Mammary microvascular endothelial cell (primary cell): ENCODE results near the gene ZSWIM4. TPM values are rescaled to one million over a fixed set of nuclear protein-coding genes. Genes with fewer than 3 reads are reported as not detected.

Experiments used
- total RNA-seq: library from RNA; depleted of rRNA; stranded (reverse); fragments of >200 nt; gene quantifications from 2 replicates; pipeline ENCODE4 v1.2.3, GENCODE V29; 2015

The ZSWIM4 gene
- 6.9 and 9.0 TPM in 2 replicates for total RNA-seq

DNA sequence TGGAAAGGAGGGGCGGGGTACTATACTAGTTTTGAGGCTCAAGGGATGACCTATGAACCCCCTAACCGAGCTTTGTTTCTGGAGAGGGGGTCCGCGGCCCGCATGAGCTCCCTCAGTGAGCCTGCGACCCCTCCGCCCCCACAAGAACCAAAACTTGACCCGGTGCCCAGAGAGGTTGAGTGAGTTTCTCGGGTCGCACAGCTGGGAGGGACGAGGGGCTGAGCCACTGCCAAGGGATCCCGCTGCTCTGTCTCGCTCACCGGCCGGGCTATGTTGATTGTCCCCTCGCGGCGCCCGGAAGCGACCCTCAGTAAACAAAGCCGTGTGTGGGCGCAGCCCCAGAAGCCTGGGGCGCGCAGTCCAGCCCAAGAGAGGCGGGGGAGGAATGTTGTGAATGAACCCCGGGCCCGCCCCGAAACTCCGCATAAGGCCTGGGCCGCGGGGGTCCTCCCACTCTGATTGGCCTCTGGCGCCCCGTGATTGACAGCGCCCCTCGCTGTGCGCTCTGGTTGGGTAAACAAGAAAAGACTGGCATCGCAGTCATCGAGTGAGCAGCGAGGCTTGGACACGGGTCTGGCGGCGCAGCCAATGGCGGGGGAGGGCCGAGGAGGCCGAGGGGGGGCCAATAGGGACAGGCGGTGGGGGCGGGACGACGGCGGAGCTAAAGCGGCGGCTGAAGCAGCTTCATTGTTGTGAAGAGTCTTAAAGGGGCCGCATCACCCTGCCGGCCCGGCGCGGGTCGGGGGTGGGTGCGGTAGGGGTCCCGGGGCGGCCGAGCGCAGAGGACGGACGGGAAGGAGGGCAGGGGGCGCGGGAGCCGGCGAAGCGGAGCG is at the start of gene ZSWIM4:
Gene ZSWIM4, plus strand, starts transcription at position 687 of the 833 bp plus-strand sequence. CDS start 206 bp downstream, outside the sequence.

DNA sequence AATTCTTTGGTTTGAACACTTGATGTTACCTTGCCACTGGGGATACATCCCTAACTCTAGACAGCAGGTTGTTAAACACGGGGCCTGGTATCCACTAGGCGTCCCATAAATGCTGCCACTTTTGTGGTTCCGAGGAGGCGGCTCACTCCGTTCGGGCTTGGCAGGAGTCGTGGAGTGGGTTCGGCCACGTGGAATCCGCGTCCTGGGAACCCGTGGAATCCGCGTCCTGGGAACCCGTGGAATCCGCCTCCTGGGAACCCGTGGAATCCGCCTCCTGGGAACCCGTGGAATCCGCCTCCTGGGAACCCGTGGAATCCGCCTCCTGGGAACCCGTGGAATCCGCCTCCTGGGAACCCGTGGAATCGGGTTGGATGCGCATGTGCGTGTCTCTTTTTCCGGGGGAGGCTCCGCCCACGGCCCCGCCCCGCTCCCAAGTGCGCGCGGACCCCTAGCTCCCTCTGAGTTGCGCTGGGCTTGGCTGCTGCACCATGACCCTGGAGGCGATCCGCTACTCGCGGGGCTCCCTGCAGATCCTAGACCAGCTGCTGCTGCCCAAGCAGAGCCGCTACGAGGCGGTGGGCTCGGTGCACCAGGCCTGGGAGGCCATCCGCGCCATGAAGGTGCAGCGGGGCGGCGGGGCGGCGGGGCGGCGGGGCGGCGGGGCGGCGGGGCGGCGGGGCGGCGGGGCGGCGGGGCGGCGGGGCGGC is 31.0 kb upstream of the ZSWIM4 start, which contains the start of gene MRI1:
Gene MRI1, plus strand, starts transcription at position 422 of the 707 bp plus-strand sequence. Its CDS starts 67 bp downstream, at position 489.

DNA sequence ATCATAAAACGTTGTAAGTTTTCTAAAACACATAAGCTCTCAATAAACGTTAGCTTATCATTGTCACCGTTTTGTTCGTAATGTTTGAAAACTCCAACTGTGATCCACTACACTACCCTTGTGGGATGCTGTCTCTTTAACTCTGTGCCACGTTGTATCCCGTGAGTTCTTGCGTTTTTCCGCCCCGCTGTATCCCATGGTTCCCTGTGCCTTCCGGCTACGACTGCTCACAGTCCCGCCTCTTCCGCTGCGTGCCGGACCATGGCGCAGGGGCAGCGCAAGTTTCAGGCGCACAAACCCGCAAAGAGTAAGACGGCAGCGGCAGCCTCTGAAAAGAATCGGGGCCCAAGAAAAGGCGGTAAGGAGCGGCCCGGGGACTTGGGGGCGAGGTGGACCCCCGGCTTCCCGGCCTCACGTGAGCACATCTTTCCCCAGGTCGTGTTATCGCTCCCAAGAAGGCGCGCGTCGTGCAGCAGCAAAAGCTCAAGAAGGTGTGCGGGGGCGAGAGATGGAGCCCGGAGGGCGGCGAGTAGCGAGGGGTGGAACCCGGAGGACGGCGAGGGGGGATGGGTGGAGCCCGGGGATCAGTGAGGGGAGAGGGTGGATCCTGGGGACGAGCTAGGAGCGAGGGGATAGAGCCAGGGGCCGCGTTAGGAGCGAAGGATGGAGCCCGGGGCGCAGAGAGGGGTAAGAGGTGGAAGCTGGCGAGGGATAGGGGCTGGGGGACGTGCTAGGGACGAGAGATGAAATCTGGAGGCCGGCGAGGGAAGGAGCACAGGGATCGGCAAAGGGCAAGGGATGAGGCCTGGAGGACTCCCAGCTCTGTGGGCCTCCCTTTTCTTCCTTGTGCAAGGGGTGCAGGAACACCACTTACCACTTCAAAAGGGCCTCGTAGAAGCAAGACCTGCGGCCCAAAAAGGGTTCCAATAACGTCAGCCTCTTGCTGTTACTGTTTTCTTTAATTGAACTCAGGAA is 20.7 kb upstream of the ZSWIM4 start, which contains the start of gene C19orf53:
Gene C19orf53, plus strand, starts transcription at position 240 of the 975 bp plus-strand sequence. Its CDS starts 22 bp downstream, at position 262.

DNA sequence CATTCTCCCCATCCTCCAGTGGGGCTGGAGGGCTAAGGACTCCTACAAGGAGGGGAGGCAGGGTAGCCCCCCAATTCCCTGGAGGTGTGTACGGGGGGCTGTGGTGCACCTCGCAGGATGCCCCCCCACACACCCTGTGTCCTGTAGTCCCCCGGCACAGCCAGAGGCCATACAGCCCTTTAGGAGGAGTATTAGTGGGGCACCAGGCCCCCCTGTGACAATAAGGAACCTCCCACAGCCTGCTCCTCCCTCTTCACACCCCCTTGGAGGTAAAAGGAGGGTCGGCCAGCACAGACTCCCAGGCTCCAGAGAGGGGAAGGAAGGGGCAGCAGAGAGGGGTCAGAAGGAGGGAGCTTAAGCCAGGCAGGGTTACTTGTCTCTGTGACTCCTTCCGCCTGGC is 81.6 kb downstream of the ZSWIM4 start, which contains the start of gene NANOS3:
Gene NANOS3, plus strand, starts transcription at position 301 of the 400 bp plus-strand sequence. CDS start 115 bp downstream, outside the sequence.

Other genes starting within 250 kb of the ZSWIM4 start
- 31.6 and 41.0 TPM in 2 replicates for gene MRI1, start 30.9 kb upstream of the ZSWIM4 start, total RNA-seq
- gene C19orf53, start 21.0 kb upstream of the ZSWIM4 start, total RNA-seq = 212 and 232 TPM in 2 replicates
- gene NANOS3, start 81.7 kb downstream of the ZSWIM4 start, total RNA-seq = not detected in 2 replicates
- 0.13 and 0.79 TPM in 2 replicates for gene BRME1, start 110.7 kb downstream of the ZSWIM4 start, total RNA-seq
- 19.9 and 26.3 TPM in 2 replicates for gene CC2D1A, start 110.8 kb downstream of the ZSWIM4 start, total RNA-seq
- gene PODNL1, start 143.0 kb downstream of the ZSWIM4 start, total RNA-seq = 1.1 TPM in 1 of 2 replicates, not detected in the other
- gene DCAF15, start 157.1 kb downstream of the ZSWIM4 start, total RNA-seq = 25.1 and 33.5 TPM in 2 replicates
- 3.7 and 4.6 TPM in 2 replicates for gene RFX1, start 210.9 kb downstream of the ZSWIM4 start, total RNA-seq
- not detected in 2 replicates for gene RLN3, start 232.7 kb downstream of the ZSWIM4 start, total RNA-seq
- gene IL27RA, start 236.3 kb downstream of the ZSWIM4 start, total RNA-seq = 5.5 and 7.1 TPM in 2 replicates